Measurements from ENCODE around the gene SLC2A10. TPM values are rescaled to one million over a fixed set of nuclear protein-coding genes. Genes with fewer than 3 reads are reported as not detected.

SLC2A10 gene
- total RNA-seq, 1 experiment from 2014 or later, result 9.6 TPM

- Histone ChIP-seq H3K9ac (ENCODE audit: low read length) (no peak overlapping the region), H3K4me3 (ENCODE audit: low read length) (no peak overlapping the region), H3F3A (ENCODE audit: low read length, unreplicated experiment) (no peaks in the 10 kb centered on the region), H3K79me2 (ENCODE audit: low read length) (no peaks in the 10 kb centered on the region), H3K27ac (ENCODE audit: low read length) (no peak overlapping the region), H3K4me1 (ENCODE audit: insufficient read depth, low read length) (no peaks in the 10 kb centered on the region), H4K20me1 (ENCODE audit: low read length) (no peaks in the 10 kb centered on the region), H3K36me3 (ENCODE audit: low read depth, low read length) (no peaks in the 10 kb centered on the region), H3K9me3 (ENCODE audit: low read length) (no peaks in the 10 kb centered on the region), H2AFZ (ENCODE audit: low read length) (no peak overlapping the region), H3K4me2 (ENCODE audit: low read length) (no peak overlapping the region), H3K27me3 (ENCODE audit: low read length) (no peaks in the 10 kb centered on the region), H3K9me2 (replicated peaks; ENCODE audit: low read length) (no peaks in the 10 kb centered on the region)
- ATAC-seq (no peak; the same call in 1 of the 2 replicates), DNase-seq (no peak)
- BruUV-seq (replicated peaks), result no TSS peak
- no peak for TF ChIP-seq EZH2phosphoT487 (IDR thresholded peaks at IDR 0.05; ENCODE audit: borderline replicate concordance, low read length)
- no peak for TF ChIP-seq CTCF (conservative IDR thresholded peaks at IDR 0.05; ENCODE audit: low read depth, low read length)
- ChIA-PET CTCF (no interaction called here), POLR2A (ENCODE audit: unreplicated experiment) (no interaction called here)
- intact Hi-C loops (cut with micrococcal nuclease), result no loop called here
These were observed 13.6 kb upstream of the SLC2A10 start for GRCh38 chr20:46695892-46696291.

GRCh38 chr20:46696791-46697279 lies 12.6 kb upstream of the SLC2A10 start:
- no peak overlapping the region for H3K9ac ChIP-seq (ENCODE audit: low read length)
- H3K36me3 ChIP-seq (ENCODE audit: low read depth, low read length), result no peaks in the 10 kb centered on the region
- H3K4me3 ChIP-seq (ENCODE audit: low read length), result no peak overlapping the region
- H3K4me1 ChIP-seq (ENCODE audit: insufficient read depth, low read length), result no peaks in the 10 kb centered on the region
- no peak overlapping the region for H3K27ac ChIP-seq (ENCODE audit: low read length)
- DNase-seq (no peak), ATAC-seq (no peak)
- no peaks in the 10 kb centered on the region for H3K79me2 ChIP-seq (ENCODE audit: low read length)
- CTCF ChIA-PET, result no interaction called here
- no peak overlapping the region for H3K4me2 ChIP-seq (ENCODE audit: low read length)
- no peaks in the 10 kb centered on the region for H3K9me2 ChIP-seq (replicated peaks; ENCODE audit: low read length)
- intact Hi-C loops (cut with micrococcal nuclease), result no loop called here
- H3F3A ChIP-seq (ENCODE audit: low read length, unreplicated experiment), result no peaks in the 10 kb centered on the region
- H3K27me3 ChIP-seq (ENCODE audit: low read length), result no peaks in the 10 kb centered on the region
- H4K20me1 ChIP-seq (ENCODE audit: low read length), result no peaks in the 10 kb centered on the region
- TF ChIP-seq EZH2phosphoT487 (IDR thresholded peaks at IDR 0.05; ENCODE audit: borderline replicate concordance, low read length) (no peak), CTCF (conservative IDR thresholded peaks at IDR 0.05; ENCODE audit: low read depth, low read length) (no peak), EZH2 (IDR thresholded peaks at IDR 0.05; ENCODE audit: low read length, unreplicated experiment) (no peak)
- no peak overlapping the region for H2AFZ ChIP-seq (ENCODE audit: low read length)
- POLR2A ChIA-PET (ENCODE audit: unreplicated experiment), result no interaction called here
- no peaks in the 10 kb centered on the region for H3K9me3 ChIP-seq (ENCODE audit: low read length)
- BruUV-seq (replicated peaks), result no TSS peak

GRCh38 chr20:46698788-46699187 lies 10.7 kb upstream of the SLC2A10 start:
- H3F3A ChIP-seq (ENCODE audit: low read length, unreplicated experiment), result no peaks in the 10 kb centered on the region
- H3K4me2 ChIP-seq (ENCODE audit: low read length), result no peak overlapping the region
- H3K9me2 ChIP-seq (replicated peaks; ENCODE audit: low read length), result no peaks in the 10 kb centered on the region
- H3K36me3 ChIP-seq (ENCODE audit: low read depth, low read length), result no peaks in the 10 kb centered on the region
- H2AFZ ChIP-seq (ENCODE audit: low read length), result no peak overlapping the region
- no peak overlapping the region for H3K4me3 ChIP-seq (ENCODE audit: low read length)
- H3K4me1 ChIP-seq (ENCODE audit: insufficient read depth, low read length), result peaks cover 13% of the 10 kb centered on the region
- no peaks in the 10 kb centered on the region for H4K20me1 ChIP-seq (ENCODE audit: low read length)
- ChIA-PET POLR2A (ENCODE audit: unreplicated experiment) (no interaction called here), CTCF (no interaction called here)
- H3K9me3 ChIP-seq (ENCODE audit: low read length), result no peaks in the 10 kb centered on the region
- intact Hi-C loops (cut with micrococcal nuclease), result loop anchor here (1.0 kb wide), 1 partner anchor 177 kb away; no protein-coding TSS in a partner anchor
- no peak overlapping the region for H3K27ac ChIP-seq (ENCODE audit: low read length)
- H3K27me3 ChIP-seq (ENCODE audit: low read length), result no peaks in the 10 kb centered on the region
- peak; percentile 22 for DNase-seq
- BruUV-seq (replicated peaks), result no TSS peak
- H3K9ac ChIP-seq (ENCODE audit: low read length), result no peak overlapping the region
- no peak for ATAC-seq
- TF ChIP-seq EZH2 (IDR thresholded peaks at IDR 0.05; ENCODE audit: low read length, unreplicated experiment) (no peak), CTCF (conservative IDR thresholded peaks at IDR 0.05; ENCODE audit: low read depth, low read length) (no peak), EZH2phosphoT487 (IDR thresholded peaks at IDR 0.05; ENCODE audit: borderline replicate concordance, low read length) (no peak)
- H3K79me2 ChIP-seq (ENCODE audit: low read length), result no peaks in the 10 kb centered on the region
